ENCODE results near the gene DPH5.

DPH5 gene

DNA sequence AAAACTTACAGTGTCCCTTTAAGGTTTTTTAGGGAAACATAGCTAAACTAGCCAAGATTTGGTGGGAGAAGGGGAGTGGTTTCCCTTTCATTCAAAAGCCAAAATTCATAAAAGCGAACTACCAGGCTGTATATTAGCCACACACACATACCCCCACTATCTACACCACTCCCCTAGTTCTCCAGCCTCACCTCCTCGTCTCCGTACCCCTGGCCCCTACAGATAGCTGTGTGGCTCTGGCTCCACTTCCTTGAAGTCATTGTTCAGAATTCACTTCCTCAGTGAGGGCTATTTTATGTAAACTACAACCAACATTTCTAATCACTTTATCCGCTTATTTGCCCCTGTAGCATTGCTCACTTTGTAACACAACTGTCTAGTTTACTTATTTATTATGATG, 5.3 kb upstream of the DPH5 start:
- no peak for DNase-seq (ENCODE audit: low spot score)

DNA sequence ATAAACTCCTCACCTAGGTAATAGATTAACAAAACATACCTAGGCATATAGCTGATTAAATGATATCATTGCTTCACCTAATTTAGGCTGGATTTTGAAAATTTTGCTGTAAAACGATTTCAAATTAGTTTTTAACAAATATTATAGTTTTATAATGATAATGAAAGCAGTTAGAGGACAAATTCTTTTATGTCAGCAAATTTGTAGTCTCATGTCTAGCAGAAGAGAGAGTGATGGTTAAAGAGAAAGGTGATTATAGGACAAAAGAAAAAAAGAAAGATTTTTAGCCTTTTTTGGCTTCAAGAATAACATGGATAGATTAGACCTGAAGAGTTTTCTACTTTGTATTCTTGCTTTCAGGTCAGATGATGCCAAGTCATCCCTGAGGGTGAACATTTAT, 3.6 kb upstream of the DPH5 start:
- no peak for DNase-seq (ENCODE audit: low spot score)

DNA sequence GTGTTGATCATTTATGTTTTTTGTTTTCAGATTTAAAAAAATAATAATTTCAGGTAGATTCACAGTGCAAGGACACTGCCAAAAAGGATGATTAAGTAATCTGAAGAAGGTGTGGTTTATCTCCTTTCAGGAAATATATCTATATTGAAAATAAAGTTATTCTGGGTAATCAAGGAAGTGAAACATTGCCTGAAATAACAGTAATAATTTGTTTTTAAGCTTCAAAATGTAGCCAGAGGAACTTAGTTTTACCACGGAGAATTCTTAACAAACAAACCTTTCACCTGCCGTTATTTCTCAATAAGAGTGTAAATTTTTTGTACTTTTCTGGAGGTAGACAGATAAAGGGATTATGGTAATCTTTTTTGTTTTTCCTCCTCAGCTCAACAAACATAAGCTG, 2.9 kb upstream of the DPH5 start:
- DNase-seq (ENCODE audit: low spot score): no peak

DNA sequence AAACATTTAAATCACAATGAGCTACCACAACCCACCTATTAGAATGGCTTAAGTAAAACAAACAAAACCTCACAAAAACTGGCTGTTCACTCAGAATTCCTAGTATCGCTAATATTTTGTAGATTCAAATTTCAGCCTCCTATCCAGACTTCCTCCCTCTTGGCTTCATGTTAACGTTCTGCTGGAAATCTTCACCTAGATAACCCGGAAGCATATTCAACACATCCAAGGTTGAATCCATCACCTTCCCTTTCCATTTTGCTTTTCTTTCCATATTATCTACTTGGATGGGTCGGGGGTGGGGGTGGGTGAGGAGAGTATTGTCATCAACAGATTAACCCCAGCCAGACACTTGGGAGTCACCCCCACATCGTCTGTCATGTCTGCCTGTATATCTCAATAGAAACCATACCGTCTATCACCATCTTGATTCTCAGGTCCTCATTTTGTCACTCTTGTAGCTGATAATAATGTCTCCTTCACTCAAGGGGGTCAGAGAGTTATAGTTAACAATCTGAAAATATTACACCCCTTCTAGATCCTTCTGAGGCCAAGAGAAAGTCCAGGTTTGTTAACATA, 1.7 kb upstream of the DPH5 start:
- no peak for DNase-seq (ENCODE audit: low spot score)

DNA sequence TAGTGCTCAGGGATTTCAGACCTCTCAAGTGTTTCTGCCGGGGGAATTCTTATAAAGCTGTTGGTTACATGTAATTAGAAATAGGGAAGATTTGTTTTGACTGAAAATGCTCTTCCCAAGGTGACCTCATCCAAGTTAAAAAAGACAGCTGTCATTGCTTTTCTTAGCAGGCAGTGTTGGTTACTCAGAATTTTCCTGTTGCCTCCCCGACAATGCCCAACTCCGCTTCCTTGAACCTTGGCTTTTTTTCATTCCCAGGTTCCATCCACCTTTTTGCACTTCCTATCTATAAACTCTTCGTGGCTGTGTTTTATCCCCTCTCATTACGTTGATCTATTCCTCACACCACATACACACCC, 825 bp upstream of the DPH5 start:
- DNase-seq (ENCODE audit: low spot score): no peak

DNA sequence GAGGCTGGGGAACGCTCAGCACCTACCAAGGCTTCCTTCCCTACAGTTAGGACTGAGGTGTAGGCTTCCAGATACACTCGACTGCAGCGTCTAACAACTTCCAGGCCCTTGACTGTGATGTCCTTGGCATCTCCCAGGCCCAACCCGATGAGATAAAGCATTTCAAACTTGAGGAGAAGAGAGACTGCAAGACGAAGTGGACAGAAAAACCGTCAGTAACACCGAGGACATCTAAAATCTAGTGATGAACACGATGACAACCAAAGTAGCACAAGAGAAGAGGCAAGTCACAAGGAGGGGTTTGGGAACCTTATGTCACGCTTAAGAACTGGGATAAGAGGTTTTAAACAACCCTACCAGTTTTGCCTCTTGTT, 314 bp downstream of the DPH5 start:
- DNase-seq (ENCODE audit: low spot score): peak; percentile 3

DNA sequence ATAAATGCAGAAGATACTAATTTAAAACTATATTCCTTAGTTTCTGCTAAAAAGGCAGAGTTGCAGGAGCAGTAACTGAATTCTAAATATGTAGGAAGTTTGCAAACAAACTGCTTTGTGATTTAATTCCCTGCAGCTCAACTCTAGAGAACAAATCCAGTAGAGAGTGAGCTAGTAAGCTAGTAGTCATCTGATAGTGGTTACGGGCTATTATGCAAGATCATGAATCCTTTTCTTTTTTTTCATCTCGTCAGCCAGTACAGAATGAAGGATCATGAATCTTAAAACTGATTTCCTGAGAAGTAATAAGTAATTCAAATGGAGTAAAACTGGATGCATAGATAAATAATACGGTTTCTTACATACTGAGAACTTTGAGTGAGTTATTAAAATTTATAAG, 3.3 kb downstream of the DPH5 start:
- no peak for DNase-seq (ENCODE audit: low spot score)

DNA sequence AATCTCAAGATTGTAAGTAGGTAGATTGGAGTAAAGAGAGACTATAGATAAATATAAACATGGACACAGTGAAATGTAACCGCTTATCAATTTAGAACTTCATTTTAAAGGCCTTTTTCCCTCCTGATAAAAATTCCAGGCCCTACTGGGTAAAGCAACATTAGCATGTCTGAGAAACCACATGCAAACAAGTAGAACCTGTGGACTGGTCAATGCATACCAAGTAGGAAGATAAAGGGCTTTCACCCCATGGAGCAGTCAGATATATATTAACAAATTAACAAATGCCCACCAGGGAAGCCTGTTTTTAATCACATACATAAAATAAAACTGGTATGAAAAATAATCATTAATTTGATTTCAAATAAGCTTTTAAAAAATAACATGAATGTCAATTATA, 8.1 kb downstream of the DPH5 start:
- DNase-seq (ENCODE audit: low spot score): no peak

DNA sequence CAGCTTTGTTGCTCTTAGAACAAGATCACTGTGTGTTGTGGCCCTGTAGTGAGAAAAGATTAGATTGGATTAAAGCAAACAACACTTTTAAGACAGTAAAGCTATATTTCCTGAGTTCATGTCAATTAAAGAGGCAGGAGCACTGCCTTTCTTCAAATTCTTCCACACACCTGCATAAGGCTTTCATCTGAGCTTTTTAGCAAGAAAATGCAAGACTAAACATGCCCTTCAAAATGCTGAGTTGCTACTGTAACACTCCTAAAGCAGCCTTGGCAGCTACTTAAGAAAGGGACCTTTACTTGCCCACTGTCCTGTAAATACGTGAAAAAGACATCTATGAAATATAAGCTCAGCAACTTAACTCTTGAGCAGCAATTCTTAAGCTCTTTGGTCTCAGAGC, 11.8 kb downstream of the DPH5 start:
- no peak for DNase-seq (ENCODE audit: low spot score)

DNA sequence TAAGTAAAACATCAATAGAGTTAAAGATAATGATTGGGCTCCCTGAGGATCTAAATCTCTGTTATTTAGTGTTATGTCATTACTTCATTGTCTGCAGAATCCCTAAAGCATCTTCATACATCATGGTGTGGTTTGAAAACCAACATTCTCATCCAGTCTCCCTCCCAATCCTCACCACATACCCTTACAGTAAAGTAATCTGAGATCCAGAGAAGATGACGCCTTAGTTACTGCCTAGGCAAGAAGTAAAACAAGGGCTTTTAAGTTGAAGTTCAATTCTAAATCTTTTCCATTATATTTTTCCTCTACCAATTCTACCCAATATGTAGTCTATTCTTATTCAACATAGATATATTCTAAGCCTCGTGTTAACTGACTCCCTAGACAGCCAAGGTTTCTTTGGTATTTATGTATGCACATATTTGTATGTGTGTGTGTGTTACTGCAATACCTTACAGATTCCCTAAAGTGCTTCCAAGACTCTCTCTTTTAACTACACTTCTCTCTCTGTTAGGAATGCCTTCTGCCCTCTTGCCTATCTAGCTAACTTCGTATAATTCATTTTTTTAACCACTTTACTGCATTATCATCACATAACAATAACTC, 17.3 kb downstream of the DPH5 start:
- DNase-seq (ENCODE audit: low spot score): no peak

DNA sequence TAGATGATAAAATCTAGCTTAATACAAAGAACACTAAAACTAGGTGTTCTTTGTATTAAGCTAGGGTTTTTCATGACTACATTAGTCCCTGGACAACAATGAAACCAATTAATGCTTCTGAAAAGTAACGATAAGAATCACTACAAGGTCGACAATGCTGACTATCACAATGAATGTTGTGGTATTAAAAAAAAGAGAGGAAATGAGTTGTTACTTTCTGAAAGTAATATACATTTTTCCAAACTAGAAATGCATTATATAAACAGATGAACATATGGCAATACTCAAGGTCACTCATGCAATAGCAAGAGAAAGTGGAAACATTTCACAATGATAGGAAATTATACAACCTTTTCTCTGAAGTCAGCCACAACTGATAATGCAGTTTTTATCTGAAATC, 19.0 kb downstream of the DPH5 start:
- no peak for DNase-seq (ENCODE audit: low spot score)

DNA sequence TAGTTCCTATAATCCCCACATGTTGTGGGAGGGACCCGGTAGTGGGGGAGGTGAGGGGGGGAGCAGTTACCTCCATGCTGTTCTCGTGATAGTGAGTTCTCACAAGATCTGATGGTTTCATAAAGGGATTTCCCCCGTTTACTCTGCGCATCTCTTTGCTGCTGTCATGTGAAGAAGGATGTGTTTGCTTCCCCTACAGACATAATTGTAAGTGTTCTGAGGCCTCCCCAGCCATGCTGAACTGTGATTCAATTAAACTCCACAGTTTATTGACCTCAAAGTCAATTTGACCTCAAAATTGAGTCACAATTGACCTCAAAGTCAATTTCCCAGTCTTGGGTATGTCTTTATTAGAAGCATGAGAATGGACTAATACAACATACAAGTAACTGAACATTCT, 19.7 kb downstream of the DPH5 start:
- no peak for DNase-seq (ENCODE audit: low spot score)

DNA sequence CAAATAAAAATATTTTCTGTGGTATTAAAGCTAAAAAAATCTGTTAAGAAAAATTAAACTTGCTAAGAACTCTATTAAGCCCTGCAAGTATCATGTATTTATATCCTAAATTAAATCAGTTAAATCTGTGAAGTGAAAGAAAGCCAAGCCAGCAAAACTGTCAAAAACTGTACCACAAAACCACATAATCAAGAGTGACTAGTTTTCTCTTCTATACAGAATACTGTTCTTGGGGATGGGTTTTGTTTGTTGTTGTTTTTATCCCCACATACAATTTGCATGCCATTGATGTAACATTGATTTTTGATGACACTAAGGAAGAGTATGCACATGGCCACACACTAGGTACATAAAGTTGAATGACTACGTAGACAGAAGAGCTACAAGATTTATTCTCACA, 20.4 kb downstream of the DPH5 start:
- no peak for DNase-seq (ENCODE audit: low spot score)

DNA sequence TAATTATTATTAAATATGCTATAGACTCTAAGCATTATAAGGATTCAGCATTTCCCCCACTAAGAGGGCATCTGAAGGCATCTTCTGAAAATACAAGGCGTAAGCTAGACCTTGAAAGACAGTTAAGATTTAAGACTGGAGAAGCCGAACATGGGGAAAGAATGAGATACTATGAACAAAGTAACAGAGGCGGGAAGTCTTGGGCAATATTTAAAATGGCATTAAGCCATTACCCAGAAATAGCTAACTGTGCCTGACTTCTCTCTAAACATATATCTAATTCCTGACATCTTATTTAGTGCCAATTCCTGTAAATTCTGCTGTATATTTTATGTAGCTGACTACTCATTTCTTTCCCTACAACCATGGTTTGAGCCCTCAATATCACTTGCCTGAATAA, 20.9 kb downstream of the DPH5 start:
- no peak for DNase-seq (ENCODE audit: low spot score)

DNA sequence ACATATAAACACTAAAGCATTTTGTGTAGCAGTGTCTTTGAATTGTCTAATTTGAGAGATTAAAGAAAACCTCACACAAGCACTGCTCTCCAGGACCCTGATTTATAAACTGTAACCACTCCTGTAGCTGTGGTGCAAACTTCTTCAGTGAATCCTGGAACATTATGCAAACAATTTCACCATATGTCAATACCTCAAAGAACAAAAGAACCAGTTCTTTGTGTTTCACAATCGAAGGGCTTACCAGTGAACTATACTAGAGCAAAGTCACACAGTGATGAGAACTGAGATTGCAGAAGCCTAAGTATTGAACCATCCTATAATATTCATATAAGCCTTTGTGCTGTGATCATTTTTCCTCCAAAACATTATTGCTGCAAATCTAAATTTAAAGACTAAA, 21.5 kb downstream of the DPH5 start:
- no peak for DNase-seq (ENCODE audit: low spot score)

DNA sequence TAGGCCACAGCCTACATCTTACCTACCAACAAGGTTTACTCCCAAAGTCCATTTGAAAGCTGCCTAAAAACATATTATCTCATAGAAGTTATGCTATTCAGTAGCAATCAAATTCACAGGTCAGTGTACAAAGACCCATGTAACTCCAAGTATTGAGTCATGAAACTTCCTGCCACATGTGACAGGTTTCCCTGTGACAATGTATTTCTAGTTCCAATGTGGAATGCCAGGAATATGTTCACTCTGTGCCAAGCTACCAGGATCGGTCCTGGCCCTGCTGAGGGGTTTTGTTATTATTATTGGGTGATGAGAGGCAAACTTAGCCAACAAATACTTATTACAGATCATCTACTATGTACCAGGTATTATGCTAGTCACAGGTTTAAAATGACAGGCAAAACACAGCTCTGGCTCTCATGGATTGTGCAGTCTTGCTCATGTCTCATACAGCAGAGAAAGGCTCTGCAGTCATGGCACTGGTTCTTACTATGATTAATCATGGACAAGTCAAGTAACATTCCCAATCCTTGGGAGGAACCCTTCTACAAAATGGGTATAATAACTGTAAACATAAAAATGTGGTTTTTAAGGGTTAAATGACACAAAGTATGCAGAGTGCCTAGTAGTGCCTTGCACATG, 22.5 kb downstream of the DPH5 start:
- DNase-seq (ENCODE audit: low spot score): no peak

DNA sequence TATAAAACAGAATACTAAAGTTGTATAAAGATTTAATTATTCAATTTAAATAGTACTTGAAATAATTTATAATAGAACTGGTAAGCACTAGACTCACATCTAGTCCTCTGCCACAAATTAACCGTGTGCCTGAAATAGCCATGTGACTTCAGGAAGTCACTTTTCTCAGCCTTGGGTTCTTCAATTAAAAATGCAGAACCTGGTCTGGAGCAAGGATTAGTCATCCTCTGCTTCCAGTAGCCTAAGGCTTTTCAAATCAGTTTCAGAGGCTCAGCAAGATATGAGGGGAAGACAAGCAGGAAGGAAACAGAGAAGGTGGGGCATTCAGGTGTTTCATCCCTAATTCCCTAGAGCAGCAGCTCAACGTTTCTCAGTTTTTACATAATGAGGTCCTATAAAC, 23.0 kb downstream of the DPH5 start:
- DNase-seq (ENCODE audit: low spot score): no peak

DNA sequence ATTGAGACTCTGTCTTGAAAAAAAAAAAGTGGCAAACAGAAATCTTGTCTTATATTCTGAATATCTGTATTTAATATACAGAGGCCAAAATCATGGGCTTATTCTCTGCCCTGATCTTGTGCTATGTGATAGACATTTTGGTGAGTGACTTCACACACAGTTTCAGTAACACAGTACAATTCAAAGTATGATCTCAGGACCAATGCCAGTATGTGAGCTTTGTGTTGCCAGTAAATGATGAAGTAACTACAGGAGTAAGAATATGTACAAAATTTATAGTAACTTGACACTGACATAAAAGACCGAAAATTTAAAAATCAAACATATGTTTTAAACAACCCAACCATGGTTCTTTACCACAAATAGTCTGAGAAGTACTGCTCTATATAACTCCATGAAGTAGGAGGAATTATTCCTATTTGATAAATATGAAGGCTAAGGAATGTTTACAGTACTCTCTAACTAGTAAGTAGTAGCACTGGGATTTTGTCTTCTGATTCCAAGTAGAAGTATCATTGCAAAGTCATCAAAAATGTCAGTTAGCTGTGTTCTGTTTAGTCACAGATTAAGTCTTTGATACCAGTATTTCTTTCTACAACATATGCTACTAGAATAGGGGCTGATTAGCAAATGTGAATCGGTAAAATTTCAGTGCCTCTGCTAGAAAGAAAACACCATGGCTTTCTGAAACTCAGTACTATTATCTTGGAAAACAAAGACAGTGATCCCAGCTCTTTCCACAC, 25.3 kb downstream of the DPH5 start:
- no peak for DNase-seq (ENCODE audit: low spot score)

DNA sequence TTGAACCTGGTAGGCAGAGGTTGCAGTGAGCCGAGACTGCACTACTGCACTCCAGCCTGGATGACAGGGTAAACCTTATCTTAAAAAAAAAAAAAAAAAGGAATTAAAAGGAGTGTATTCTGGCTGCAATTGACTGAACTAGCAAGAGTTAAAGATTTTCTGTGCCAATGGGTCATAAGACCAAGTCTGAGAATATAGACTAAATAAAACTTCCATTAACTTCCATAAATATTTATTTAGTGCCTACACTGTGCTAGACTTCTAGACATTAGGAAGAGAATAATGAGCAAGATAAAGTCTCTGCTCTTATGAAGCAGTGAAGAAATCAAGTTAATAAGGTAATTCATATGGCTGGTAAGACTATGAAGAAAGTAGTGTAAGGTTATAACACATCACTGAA, 27.2 kb downstream of the DPH5 start:
- no peak for DNase-seq (ENCODE audit: low spot score)

DNA sequence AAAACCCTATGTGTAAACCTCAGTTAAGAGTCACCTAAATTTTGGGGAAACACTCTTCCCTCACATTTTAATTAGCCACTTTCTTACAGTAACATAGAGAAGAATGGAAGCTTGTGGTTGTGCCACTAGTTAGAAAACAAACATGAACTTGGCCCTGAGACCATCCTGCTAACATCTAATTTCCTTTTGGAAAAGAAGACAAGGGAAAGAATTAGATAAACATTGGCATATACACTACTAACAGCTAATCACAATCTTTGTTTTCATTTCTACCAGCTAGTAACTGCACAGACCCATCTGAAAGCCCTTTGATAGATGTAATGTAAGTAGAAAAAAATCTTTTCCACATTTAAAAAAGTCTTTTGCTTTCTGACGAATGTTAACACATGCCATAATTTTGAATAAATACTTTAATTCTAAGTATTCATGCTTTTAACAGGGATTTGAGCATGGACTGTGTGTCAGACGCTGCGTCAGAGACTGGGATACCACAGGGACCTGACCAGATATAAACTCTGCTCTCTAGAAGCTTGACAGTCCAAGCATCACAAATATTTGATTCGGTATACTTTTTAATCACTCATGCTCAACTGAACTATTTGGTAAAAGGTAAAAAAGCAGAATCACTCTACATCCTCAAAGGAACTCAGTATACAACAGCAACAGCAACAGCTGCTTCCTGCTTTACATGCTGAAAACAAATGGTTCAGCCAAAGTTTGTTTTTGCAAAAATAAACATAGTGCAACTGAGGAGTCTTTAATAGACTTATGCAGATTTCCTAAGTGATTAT, 30.2 kb downstream of the DPH5 start:
- DNase-seq (ENCODE audit: low spot score): no peak

DNA sequence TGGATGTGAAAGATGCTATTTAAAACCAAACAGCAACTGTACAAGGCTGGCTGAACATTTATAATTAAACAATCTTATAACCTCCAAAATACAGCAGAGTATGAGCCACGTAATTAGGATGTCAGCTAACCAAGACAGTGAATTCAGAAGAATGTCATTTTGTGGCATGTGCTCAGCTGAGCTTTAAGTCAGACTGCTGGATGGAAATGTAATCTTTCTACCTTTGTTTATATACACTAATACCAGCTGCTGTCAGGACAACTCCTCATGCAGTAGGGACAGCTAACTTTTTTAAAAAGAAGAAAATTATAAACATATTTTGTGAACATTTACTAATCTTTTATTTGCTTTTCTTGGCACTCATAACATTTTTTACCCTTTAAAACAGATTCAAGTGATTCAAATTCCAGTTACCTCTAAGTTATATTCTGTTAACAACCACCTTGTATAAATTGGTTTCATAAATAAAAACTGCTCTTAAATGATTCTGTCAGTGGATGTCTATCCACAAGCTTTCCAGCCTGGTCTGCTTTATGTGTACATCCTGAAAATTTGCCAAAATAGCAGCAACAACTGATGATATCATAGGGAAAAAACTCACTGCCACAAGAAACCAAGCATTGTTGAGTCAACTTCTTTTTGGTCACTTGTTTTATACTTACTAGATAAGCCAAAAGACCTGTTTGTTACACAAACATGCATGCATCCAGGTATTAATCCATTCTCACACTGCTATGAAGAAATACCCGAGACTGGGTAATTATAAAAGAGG, 36.1 kb downstream of the DPH5 start:
- no peak for DNase-seq (ENCODE audit: low spot score)

DNA sequence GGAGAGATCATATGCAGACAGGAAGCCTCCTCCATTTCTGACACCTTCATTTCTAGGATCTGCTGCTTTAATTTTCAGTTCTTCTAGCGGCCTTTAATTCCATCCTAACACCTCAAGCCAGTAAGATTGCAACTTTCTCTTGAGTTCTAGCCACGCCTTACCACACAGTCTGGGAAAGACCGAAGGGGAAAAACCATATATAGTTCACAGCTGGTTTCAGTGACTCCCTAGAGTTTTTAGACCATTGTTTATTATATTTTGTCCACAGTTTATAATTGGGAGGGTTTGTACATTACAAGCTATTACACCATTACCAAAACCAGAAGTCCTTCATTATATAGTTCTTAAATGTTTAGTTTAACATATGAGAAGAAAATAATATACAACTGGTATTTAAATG, 37.5 kb downstream of the DPH5 start:
- no peak for DNase-seq (ENCODE audit: low spot score)
